HepG2 (cell line): Measurements from ENCODE around the gene COPS7A. TPM values are rescaled to one million over a fixed set of nuclear protein-coding genes. Genes with fewer than 3 reads are reported as not detected.

Experiments used
- AGO1 ChIP-seq: fragments of 200-400 bp; formaldehyde crosslinking; IDR thresholded peaks from 2 replicates; pipeline ENCODE4 v1.6.1; 2017; ENCODE audit warnings: mild to moderate bottlenecking, low read depth, low read length, moderate library complexity; ENCODE audit not compliant: poor library complexity, severe bottlenecking
- ATM ChIP-seq: fragments of 450-650 bp; IDR thresholded peaks from 2 replicates; pipeline ENCODE4 v1.7.1; 2017; ENCODE audit warnings: mild to moderate bottlenecking, borderline replicate concordance
- ELF3 ChIP-seq: IDR thresholded peaks from 2 replicates; pipeline ENCODE4 v1.6.1; 2016; ENCODE audit warnings: missing genetic modification reagents, missing compliant biosample characterization
- KDM2A ChIP-seq: sonication (generic); formaldehyde crosslinking; IDR thresholded peaks from 2 replicates; pipeline ENCODE4 v1.4.0; 2020; ENCODE audit warnings: low read depth, missing genetic modification reagents, borderline replicate concordance
- MED13 ChIP-seq: sonication (generic); formaldehyde crosslinking; IDR thresholded peaks from 2 replicates; pipeline ENCODE4 v1.5.0; 2020; ENCODE audit warnings: missing genetic modification reagents
- PHB2 ChIP-seq: fragments of 450-650 bp; IDR thresholded peaks from 2 replicates; pipeline ENCODE4 v1.6.1; 2018; ENCODE audit not compliant: partially characterized antibody
- PITX1 ChIP-seq: sonication (generic); formaldehyde crosslinking; IDR thresholded peaks from 2 replicates; pipeline ENCODE4 v1.5.1; 2020; ENCODE audit warnings: mild to moderate bottlenecking, missing genetic modification reagents
- RBAK ChIP-seq: sonication (generic); formaldehyde crosslinking; IDR thresholded peaks from 2 replicates; pipeline ENCODE4 v1.5.1; 2020; ENCODE audit warnings: mild to moderate bottlenecking, missing genetic modification reagents
- SOX6 ChIP-seq, 2 experiments: fragments of 450-650 bp in 1 of 2; sonication (generic) in 1 of 2; formaldehyde crosslinking in 1 of 2; IDR thresholded peaks; 2 replicates each; pipeline versions ENCODE4 v1.4.0 to v1.6.1; 2017 to 2020; ENCODE audit warnings: antibody characterized with exemption in 1 of 2, mild to moderate bottlenecking in 1 of 2, missing genetic modification reagents in 1 of 2
- SP140L ChIP-seq: sonication (generic); formaldehyde crosslinking; IDR thresholded peaks from 2 replicates; pipeline ENCODE4 v1.4.0; 2020; ENCODE audit warnings: missing genetic modification reagents, borderline replicate concordance
- SP4 ChIP-seq: sonication (generic); formaldehyde crosslinking; IDR thresholded peaks from 2 replicates; pipeline ENCODE4 v1.8.1; 2023; ENCODE audit warnings: mild to moderate bottlenecking, missing genetic modification reagents
- ZBTB42 ChIP-seq: sonication (generic); formaldehyde crosslinking; IDR thresholded peaks from 2 replicates; pipeline ENCODE4 v1.5.0; 2020; ENCODE audit warnings: mild to moderate bottlenecking, missing genetic modification reagents
- ZNF530 ChIP-seq: sonication (generic); formaldehyde crosslinking; IDR thresholded peaks from 2 replicates; pipeline ENCODE4 v1.5.0; 2020; ENCODE audit warnings: low read depth, mild to moderate bottlenecking, missing genetic modification reagents
- ZNF777 ChIP-seq: sonication (generic); formaldehyde crosslinking; IDR thresholded peaks from 2 replicates; pipeline ENCODE4 v1.4.0; 2020; ENCODE audit warnings: missing genetic modification reagents
- polyA plus RNA-seq, 8 experiments: library from polyadenylated mRNA; depleted of rRNA in 3 of 8; stranded (reverse) in 7 of 8; unstranded in 1 of 8; fragments of >200 nt; fragmentation: Illumina TruSeq in 4 of 8; extraction: Trizol in 4 of 8; gene quantifications; 2 replicates each; pipeline versions ENCODE4 v1.2.1 to v1.2.3, GENCODE V29; 2011 to 2016; ENCODE audit warnings: low read depth in 4 of 8, missing spikeins in 1 of 8, mixed read lengths in 1 of 8; ENCODE audit not compliant: insufficient read depth in 1 of 8
- total RNA-seq, 5 experiments: library from RNA; depleted of rRNA; stranded (reverse); fragments of >200 nt; fragmentation: Illumina TruSeq; extraction: Trizol; gene quantifications; 2 replicates each; pipeline ENCODE4 v1.2.3, GENCODE V29; 2016; ENCODE audit warnings: low read depth in 1 of 5
- TF ChIP-seq, protein P1 (sequence below): sonication (generic); formaldehyde crosslinking; IDR thresholded peaks from 2 replicates; pipeline ENCODE4 v1.9.0; 2022; ENCODE audit warnings: low read depth, missing genetic modification reagents
- TF ChIP-seq, protein P2 (sequence below), 2 experiments: fragments of 450-650 bp in 1 of 2; sonication (generic) in 1 of 2; formaldehyde crosslinking in 1 of 2; IDR thresholded peaks; 2 replicates each; pipeline versions ENCODE4 v1.6.1 to v1.8.0; 2016 to 2022; ENCODE audit warnings: antibody characterized with exemption in 1 of 2, mild to moderate bottlenecking in 1 of 2, missing genetic modification reagents in 1 of 2
- TF ChIP-seq, protein P3 (sequence below): sonication (generic); formaldehyde crosslinking; IDR thresholded peaks from 2 replicates; pipeline ENCODE4 v1.5.0; 2020; ENCODE audit warnings: missing genetic modification reagents, mild to moderate bottlenecking, borderline replicate concordance

The COPS7A gene
- total and polyA plus RNA-seq, 2 of the 13 experiments (the other 11 are each of a cell fraction or from before 2014, with no cell fraction given): 40.0 to 73.6 TPM

DNA sequence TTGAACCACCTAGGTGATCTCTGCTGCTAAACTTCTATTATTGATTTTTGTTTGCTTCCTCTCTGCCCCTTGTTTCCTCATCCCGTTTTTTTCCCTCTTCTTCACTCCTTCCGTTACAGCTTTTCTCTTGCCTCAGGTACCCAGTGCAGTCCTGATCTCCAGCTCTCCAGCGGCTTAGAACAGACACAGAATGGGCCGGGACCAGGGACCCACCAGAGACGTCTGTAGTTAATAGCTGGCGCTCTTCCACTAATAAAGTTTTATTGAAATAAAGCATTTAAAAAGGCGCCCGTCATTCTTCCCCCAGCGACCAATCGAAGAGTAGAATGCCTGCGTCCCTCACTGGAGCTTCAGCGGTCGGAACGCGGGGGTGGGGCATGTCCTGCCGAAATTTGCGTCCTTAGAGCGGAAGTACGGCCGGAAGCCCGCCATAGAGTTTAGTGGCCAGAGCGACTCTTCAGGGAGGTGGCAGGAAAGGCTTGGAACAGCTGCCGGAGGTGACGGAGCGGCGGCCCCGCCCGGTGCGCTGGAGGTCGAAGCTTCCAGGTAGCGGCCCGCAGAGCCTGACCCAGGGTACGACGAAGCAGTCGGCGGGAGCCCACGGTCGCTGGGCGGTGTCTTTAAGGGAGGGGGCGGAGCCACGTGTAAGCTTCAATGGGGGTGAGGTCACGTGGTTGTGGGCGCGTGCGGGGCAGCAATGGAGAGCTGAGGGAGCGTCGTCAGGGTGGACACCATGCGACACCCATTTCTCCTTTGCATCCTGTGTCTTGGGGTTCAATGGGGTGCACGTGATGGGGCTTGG is at the start of gene COPS7A (continued):
- TF ChIP-seq SOX6 (IDR thresholded peaks at IDR 0.05) (no peak), SOX6 (CRISPR knock-in tag; IDR thresholded peaks at IDR 0.05) (peak; percentile 82), ELF3 (CRISPR knock-in tag) (peak; percentile 74; the same call in 1 of the 2 replicates), SP4 (CRISPR knock-in tag) (peak; percentile 81), PITX1 (CRISPR knock-in tag) (no peak), KDM2A (CRISPR knock-in tag) (peak; percentile 79; the same call in 1 of the 2 replicates), ZBTB42 (CRISPR knock-in tag) (no peak), SP140L (CRISPR knock-in tag) (peak; percentile 57; the same call in 1 of the 2 replicates), ZNF777 (peak; percentile 70), ZNF530 (no peak), MED13 (peak; percentile 28; the same call in 1 of the 2 replicates), AGO1 (peak; percentile 56), RBAK (CRISPR knock-in tag) (no peak), PHB2 (no peak), ATM (no peak)
- TF ChIP-seq, protein P1, sequence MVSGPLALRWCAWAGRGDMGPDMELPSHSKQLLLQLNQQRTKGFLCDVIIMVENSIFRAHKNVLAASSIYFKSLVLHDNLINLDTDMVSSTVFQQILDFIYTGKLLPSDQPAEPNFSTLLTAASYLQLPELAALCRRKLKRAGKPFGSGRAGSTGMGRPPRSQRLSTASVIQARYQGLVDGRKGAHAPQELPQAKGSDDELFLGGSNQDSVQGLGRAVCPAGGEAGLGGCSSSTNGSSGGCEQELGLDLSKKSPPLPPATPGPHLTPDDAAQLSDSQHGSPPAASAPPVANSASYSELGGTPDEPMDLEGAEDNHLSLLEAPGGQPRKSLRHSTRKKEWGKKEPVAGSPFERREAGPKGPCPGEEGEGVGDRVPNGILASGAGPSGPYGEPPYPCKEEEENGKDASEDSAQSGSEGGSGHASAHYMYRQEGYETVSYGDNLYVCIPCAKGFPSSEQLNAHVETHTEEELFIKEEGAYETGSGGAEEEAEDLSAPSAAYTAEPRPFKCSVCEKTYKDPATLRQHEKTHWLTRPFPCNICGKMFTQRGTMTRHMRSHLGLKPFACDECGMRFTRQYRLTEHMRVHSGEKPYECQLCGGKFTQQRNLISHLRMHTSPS (CRISPR knock-in tag): no peak
- TF ChIP-seq, protein P2, sequence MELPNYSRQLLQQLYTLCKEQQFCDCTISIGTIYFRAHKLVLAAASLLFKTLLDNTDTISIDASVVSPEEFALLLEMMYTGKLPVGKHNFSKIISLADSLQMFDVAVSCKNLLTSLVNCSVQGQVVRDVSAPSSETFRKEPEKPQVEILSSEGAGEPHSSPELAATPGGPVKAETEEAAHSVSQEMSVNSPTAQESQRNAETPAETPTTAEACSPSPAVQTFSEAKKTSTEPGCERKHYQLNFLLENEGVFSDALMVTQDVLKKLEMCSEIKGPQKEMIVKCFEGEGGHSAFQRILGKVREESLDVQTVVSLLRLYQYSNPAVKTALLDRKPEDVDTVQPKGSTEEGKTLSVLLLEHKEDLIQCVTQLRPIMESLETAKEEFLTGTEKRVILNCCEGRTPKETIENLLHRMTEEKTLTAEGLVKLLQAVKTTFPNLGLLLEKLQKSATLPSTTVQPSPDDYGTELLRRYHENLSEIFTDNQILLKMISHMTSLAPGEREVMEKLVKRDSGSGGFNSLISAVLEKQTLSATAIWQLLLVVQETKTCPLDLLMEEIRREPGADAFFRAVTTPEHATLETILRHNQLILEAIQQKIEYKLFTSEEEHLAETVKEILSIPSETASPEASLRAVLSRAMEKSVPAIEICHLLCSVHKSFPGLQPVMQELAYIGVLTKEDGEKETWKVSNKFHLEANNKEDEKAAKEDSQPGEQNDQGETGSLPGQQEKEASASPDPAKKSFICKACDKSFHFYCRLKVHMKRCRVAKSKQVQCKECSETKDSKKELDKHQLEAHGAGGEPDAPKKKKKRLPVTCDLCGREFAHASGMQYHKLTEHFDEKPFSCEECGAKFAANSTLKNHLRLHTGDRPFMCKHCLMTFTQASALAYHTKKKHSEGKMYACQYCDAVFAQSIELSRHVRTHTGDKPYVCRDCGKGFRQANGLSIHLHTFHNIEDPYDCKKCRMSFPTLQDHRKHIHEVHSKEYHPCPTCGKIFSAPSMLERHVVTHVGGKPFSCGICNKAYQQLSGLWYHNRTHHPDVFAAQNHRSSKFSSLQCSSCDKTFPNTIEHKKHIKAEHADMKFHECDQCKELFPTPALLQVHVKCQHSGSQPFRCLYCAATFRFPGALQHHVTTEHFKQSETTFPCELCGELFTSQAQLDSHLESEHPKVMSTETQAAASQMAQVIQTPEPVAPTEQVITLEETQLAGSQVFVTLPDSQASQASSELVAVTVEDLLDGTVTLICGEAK (IDR thresholded peaks at IDR 0.05): peak; percentile 100
- TF ChIP-seq, protein P2 (CRISPR knock-in tag; IDR thresholded peaks at IDR 0.05): peak; percentile 100
- TF ChIP-seq, protein P3, sequence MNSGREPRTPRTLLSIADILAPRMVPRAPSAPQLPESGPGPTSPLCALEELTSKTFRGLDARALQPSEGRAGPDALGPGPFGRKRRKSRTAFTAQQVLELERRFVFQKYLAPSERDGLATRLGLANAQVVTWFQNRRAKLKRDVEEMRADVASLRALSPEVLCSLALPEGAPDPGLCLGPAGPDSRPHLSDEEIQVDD (CRISPR knock-in tag): peak; percentile 91; the same call in 1 of the 2 replicates
